K562 (cell line): ENCODE results near the gene HOXD4.

Experiments used
- CTCF ChIP-seq, 3 experiments: IDR thresholded peaks in 2 of 3; conservative IDR thresholded peaks in 1 of 3; 2 replicates each; pipeline ENCODE4 v1.5.1; 2011 to 2012; ENCODE audit warnings: low read length in 3 of 3, mild to moderate bottlenecking in 3 of 3, control low read depth in 2 of 3, improper control_type of control experiment in 1 of 3, inconsistent platforms in 1 of 3, low read depth in 1 of 3, mixed read lengths in 1 of 3, moderate library complexity in 1 of 3; ENCODE audit not compliant: insufficient read depth in 2 of 3
- EHMT2 ChIP-seq: fragments of 450-650 bp; IDR thresholded peaks from 2 replicates; pipeline ENCODE4 v1.6.1; 2018; ENCODE audit warnings: antibody characterized with exemption
- ELF2 ChIP-seq: fragments of 250-450 bp; sonication (Bioruptor Pico); IDR thresholded peaks from 2 replicates; pipeline ENCODE4 v1.5.0; 2021; ENCODE audit warnings: mild to moderate bottlenecking
- JUNB ChIP-seq: fragments of 450-650 bp; formaldehyde crosslinking; conservative IDR thresholded peaks from 2 replicates; pipeline ENCODE4 v1.4.0; 2020; ENCODE audit warnings: mild to moderate bottlenecking
- POLR2AphosphoS5 ChIP-seq: IDR thresholded peaks from 2 replicates; pipeline ENCODE4 v1.6.1; 2011; ENCODE audit warnings: mild to moderate bottlenecking, low read depth, low read length, moderate library complexity; ENCODE audit not compliant: control insufficient read depth, insufficient read depth
- SAFB ChIP-seq: fragments of 200-400 bp; formaldehyde crosslinking; IDR thresholded peaks from 2 replicates; pipeline ENCODE4 v1.6.1; 2017; ENCODE audit warnings: low read depth, low read length, borderline replicate concordance
- SP1 ChIP-seq: sonication (generic); formaldehyde crosslinking; IDR thresholded peaks from 2 replicates; pipeline ENCODE4 v1.8.1; 2022; ENCODE audit warnings: mild to moderate bottlenecking, missing genetic modification reagents
- STAT6 ChIP-seq: sonication (generic); formaldehyde crosslinking; IDR thresholded peaks from 2 replicates; pipeline ENCODE4 v1.8.1; 2023; ENCODE audit warnings: mild to moderate bottlenecking, missing genetic modification reagents
- ZNF507 ChIP-seq: conservative IDR thresholded peaks from 2 replicates; pipeline ENCODE4 v1.6.1; 2017; ENCODE audit warnings: missing genetic modification characterization, missing compliant biosample characterization

GRCh38 chr2:176120364-176121189, 30.8 kb upstream of the HOXD4 start:
- TF ChIP-seq CTCF (IDR thresholded peaks at IDR 0.05 in 2 of 3, conservative IDR thresholded peaks at IDR 0.05 in 1 of 3; ENCODE audit: insufficient read depth in 2 of 3, low read depth in 1 of 3, low read length in 3 of 3) (no peak), JUNB (CRISPR knock-in tag) (no peak), POLR2AphosphoS5 (no peak), SP1 (CRISPR knock-in tag) (no peak), EHMT2 (no peak), ELF2 (no peak), STAT6 (CRISPR knock-in tag) (no peak), ZNF507 (no peak), SAFB (no peak)
